HG02798 (cell line): Measurements from ENCODE around the gene RETREG2.

Source experiments
- ATAC-seq: cut with Tn5 transposase; IDR thresholded peaks from one replicate; pipeline ENCODE4 v1.9.1; 2021; ENCODE audit warnings: mild to moderate bottlenecking; ENCODE audit not compliant: unreplicated experiment, poor library complexity

The RETREG2 gene

GRCh38 chr2:219168932-219169331, 9.1 kb upstream of the RETREG2 start:
- ATAC-seq, result no peak

DNA sequence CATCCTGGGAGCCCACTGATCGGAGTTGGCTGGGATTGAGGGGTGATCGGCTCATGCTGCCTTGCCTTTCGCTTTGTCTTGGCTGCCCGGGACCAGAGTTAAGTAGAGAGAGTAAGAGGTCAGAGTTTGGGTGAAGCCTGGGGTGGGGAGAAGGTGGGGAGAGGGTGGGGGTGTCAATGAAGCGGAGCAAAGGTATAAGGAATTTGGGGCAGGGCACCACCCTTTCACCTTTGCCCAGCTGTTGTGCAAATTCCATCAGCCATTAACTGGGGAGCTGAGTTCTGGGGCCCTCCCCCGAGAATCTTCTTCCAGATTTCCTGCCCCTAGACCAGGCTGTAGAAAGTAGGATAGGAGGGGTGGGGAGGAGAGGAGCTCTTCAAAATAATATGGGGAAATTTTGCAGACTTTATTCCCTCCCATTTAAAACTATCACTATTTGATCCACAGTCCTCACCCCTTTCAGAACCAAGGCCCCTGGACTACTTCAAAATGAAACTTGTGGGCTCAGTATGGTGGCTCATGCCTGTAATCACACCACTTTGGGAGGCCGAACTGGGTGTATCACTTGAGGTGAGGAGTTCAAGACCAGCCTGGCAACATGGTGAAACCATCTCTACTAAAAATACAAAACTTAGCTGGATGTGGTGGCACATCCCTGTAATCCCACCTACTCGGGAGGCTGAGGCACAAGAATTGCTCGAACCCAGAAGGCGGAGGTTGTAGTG, 8.0 kb upstream of the RETREG2 start, which contains the start of gene SLC23A3:
SLC23A3 (minus strand) TSS at position 100 of the 725 bp plus-strand sequence; CDS start at position 55, 45 bp downstream.
- ATAC-seq, result no peak

DNA sequence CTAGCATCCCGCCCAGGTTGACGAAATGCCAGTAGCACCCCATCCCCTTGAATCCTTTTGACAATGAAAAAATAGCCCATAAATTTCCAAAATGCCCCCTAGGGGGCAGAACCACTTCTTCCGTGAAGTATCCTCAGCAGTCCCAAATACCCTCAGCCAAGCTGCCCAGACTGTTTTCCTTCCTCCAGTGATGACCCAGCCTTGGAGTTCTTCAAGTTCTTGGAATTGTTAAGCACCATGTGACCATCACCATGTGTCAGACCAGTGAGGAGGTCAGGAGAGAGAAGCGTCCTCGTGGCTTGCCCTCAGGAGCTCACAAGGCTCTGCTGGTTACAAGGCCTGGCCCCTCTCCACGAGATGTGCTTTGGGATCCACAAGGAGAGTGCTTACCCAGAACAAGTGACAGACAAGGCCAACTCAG, 6.8 kb upstream of the RETREG2 start:
- no peak for ATAC-seq

DNA sequence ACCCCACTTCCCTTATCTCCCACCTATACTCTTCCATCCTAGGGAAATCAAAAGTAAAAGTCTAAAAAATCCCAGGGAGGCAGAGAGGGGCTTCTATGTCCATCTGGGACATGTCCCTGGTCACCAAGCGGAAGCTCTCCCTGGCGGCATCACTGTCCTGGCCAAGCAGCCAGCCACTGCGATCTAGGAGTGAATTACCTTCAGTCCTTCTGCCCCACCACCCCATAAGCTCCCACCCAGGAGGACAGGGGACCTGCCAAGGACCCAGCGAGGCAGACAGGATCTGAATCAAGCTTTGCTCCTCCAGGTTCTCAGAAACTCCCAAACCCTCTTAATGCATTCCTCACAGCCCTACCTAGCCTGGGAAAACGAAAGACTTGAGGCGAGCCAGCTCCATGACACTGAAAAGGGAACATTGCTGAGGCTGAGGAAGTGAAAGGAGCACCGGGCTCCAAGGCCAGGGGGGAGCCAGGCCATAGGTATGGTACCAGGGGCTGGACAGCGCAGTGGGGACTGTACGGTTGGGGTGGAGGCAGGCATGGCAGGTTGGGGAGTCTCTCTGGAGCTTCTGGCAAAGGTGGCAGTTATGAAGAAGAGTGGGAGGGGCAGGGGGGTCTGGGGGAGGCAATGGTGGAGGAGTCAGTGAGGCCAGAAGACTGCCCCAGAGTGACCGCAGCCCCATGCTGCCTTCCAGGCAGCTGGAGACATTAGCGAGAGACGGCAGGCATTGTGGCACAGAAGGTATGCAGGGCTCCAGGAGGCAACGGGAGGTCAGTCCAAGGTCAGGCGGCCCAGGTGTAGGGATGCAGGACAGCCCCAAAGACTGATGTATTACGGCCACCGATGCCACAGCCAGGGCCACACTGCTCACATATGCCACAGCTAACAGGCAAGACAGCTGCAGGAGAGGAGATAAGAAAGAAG, 5.6 kb upstream of the RETREG2 start:
- ATAC-seq, result no peak

DNA sequence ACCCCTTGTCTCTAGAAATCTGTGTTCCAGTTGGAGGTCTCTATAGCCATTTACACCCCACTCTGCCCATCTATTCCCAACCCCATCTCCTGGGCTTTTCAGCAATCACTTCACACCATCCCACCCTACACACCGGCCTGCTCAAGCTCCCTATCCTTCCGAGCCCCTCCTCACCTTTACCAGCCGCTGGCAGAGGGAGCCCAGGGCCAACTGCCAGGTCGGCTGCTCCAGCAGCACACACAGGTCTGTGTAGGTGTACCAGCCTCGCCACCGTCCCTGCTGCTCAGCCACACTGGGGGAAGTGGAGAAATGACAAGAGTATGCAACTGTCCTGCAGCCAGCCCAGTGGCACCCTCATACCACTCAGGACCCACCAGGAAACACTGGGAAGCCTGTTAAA, 4.9 kb upstream of the RETREG2 start:
- ATAC-seq, result no peak

- ATAC-seq, result no peak
These were observed 3.9 kb upstream of the RETREG2 start for GRCh38 chr2:219174146-219174545.

DNA sequence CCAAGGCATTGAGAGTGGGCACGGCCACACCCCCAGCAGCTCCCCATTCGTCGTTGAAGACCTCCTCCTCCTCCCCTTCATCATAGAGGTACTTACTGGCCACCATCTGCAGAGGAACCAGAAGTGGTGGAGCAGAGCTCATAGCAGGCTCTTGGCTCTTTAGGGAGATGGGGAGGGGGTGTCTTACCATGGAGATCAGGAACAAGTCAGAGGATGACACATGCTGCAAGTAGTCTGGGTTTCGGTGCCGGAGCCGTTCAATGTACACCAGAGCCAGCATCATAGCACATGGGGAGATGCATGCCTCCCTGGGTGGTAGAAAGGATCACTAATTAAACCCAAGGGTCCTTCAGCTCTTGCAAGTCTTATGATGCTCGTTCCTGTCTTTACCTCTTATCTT, 3.3 kb upstream of the RETREG2 start:
- no peak for ATAC-seq

GRCh38 chr2:219175486-219175885, 2.6 kb upstream of the RETREG2 start:
- no peak for ATAC-seq

- ATAC-seq, result peak; percentile 15
These were observed 1.9 kb upstream of the RETREG2 start for GRCh38 chr2:219175928-219176817.

GRCh38 chr2:219176818-219177551, 1.1 kb upstream of the RETREG2 start, which contains the start of gene CNPPD1:
CNPPD1 (minus strand) TSS chr2:219176925; CDS start chr2:219176828, 97 bp downstream.
- peak; percentile 73 for ATAC-seq

GRCh38 chr2:219178377-219179175, 501 bp downstream of the RETREG2 start:
- ATAC-seq, result peak; percentile 24

GRCh38 chr2:219179601-219180465, 1.8 kb downstream of the RETREG2 start:
- ATAC-seq, result no peak

DNA sequence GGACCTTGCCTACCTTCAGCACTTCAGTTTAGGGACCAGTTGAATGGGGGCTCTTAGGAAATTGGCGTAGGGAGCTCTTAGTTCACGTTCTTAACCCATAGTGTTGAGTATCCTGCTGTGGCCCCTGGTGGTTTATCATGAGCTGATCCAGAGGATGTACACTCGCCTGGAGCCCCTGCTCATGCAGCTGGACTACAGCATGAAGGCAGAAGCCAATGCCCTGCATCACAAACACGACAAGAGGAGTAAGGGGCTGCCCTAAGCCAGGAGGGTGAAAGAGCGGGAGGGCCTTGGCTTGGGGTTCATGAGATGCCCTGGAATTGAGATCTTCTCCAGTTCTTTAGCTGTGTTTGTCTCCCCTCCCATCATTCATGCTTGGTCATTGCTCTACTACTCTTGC, 2.9 kb downstream of the RETREG2 start:
- no peak for ATAC-seq

DNA sequence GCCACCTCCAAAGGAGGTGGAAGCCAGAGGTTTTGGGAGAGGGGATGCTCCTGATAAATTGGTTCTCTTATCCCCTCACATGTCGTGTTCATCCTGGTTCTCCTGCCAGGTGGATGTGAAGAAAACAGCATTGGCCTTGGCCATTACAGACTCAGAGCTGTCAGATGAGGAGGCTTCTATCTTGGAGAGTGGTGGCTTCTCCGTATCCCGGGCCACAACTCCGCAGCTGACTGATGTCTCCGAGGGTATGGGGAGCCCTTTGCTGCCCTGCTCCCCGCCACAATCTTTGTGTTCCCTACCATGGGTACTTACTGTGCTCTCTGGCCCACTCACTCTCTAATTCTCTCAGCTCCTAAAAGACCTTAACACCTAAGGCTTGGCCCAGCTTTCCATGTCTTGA, 3.5 kb downstream of the RETREG2 start:
- ATAC-seq, result no peak

- ATAC-seq, result no peak
These were observed 4.5 kb downstream of the RETREG2 start for GRCh38 chr2:219182331-219183150.

DNA sequence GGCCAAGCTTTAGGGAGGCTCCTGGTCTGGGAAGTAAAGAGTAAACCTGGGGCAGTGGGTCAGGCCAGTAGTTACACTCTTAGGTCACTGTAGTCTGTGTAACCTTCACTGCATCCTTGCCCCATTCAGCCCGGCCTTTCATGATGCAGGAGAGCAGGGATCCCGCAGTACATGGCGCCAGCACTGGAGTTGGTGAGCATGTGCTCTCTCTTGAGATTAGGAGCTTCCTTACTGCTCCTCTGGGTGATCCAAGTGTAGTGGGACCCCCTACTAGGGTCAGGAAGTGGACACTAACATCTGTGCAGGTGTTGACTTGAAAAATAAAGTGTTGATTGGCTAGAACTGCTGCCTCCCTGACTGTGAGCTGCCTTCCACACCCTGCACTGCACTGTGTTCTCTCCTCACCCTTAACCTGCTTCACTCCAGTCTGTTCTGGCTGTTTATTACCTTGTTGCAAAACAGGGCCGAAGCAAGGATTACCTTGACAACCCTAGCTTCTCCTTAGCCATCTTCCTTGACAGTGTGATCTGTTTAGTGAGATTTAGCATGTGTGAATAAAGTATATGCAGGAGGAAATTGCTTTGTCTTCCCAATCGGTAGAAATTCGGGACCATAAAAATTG, 5.2 kb downstream of the RETREG2 start:
- ATAC-seq, result no peak

GRCh38 chr2:219184121-219184520, 6.0 kb downstream of the RETREG2 start:
- ATAC-seq, result no peak
